Measurements from ENCODE around the gene LIMD2.
A peak's percentile ranks its signal among the peaks of the same experiment; 100 is the strongest.
"Not testable (repeated sequence)": the region's sequence is repeated elsewhere in the genome, so short reads cannot be mapped to it uniquely, and the experiment has no call there.

LIMD2 gene

GRCh38 chr17:63699638-63700527 lies at the start of gene LIMD2:
Gene LIMD2 (minus strand): TSS chr17:63700125. CDS start chr17:63699298, 827 bp downstream.
- DNase-seq, result peak; percentile 84

GRCh38 chr17:63741408-63742173 lies 41.7 kb upstream of the LIMD2 start, which contains the start of gene STRADA:
Gene STRADA (minus strand): TSS chr17:63741799. CDS start chr17:63728369, 13,430 bp downstream.
- DNase-seq, result peak; percentile 100

- no peak for DNase-seq
Measured at GRCh38 chr17:63741143-63741407, 41.1 kb upstream of the LIMD2 start.

GRCh38 chr17:63740464-63741142 lies 40.7 kb upstream of the LIMD2 start:
- DNase-seq, result no peak

GRCh38 chr17:63735691-63736090 lies 35.8 kb upstream of the LIMD2 start:
- no peak for DNase-seq

GRCh38 chr17:63722403-63722802 lies 22.5 kb upstream of the LIMD2 start:
- DNase-seq, result no peak

- not testable (repeated sequence) for DNase-seq
Measured at GRCh38 chr17:63720194-63720593, 20.3 kb upstream of the LIMD2 start.

GRCh38 chr17:63718988-63719387 lies 19.1 kb upstream of the LIMD2 start:
- no peak for DNase-seq

GRCh38 chr17:63716426-63716825 lies 16.5 kb upstream of the LIMD2 start:
- DNase-seq, result no peak

GRCh38 chr17:63714550-63715277 lies 14.8 kb upstream of the LIMD2 start:
- DNase-seq, result no peak

GRCh38 chr17:63709110-63709509 lies 9.2 kb upstream of the LIMD2 start:
- no peak for DNase-seq

- no peak for DNase-seq
Measured at GRCh38 chr17:63707151-63707550, 7.2 kb upstream of the LIMD2 start.

GRCh38 chr17:63706336-63707082 lies 6.6 kb upstream of the LIMD2 start:
- DNase-seq, result no peak

- no peak for DNase-seq
Measured at GRCh38 chr17:63705657-63706056, 5.7 kb upstream of the LIMD2 start.

- DNase-seq, result no peak
Measured at GRCh38 chr17:63704836-63705235, 4.9 kb upstream of the LIMD2 start.

GRCh38 chr17:63704259-63704576 lies 4.3 kb upstream of the LIMD2 start:
- DNase-seq, result no peak

GRCh38 chr17:63703556-63704258 lies 3.8 kb upstream of the LIMD2 start:
- DNase-seq, result no peak

GRCh38 chr17:63703029-63703428 lies 3.1 kb upstream of the LIMD2 start:
- DNase-seq, result no peak

GRCh38 chr17:63702721-63703015 lies 2.7 kb upstream of the LIMD2 start:
- DNase-seq, result no peak

- DNase-seq, result peak; percentile 15
Measured at GRCh38 chr17:63701868-63702720, 2.2 kb upstream of the LIMD2 start.

GRCh38 chr17:63701456-63701820 lies 1.5 kb upstream of the LIMD2 start:
- no peak for DNase-seq
